ENCODE results near the gene SH3PXD2B. TPM values are rescaled to one million over a fixed set of nuclear protein-coding genes. Genes with fewer than 3 reads are reported as not detected.

SH3PXD2B gene
- total RNA-seq, 4 donors from 2014 or later, result 13.7 to 27.1 (median 21.1) TPM

DNA sequence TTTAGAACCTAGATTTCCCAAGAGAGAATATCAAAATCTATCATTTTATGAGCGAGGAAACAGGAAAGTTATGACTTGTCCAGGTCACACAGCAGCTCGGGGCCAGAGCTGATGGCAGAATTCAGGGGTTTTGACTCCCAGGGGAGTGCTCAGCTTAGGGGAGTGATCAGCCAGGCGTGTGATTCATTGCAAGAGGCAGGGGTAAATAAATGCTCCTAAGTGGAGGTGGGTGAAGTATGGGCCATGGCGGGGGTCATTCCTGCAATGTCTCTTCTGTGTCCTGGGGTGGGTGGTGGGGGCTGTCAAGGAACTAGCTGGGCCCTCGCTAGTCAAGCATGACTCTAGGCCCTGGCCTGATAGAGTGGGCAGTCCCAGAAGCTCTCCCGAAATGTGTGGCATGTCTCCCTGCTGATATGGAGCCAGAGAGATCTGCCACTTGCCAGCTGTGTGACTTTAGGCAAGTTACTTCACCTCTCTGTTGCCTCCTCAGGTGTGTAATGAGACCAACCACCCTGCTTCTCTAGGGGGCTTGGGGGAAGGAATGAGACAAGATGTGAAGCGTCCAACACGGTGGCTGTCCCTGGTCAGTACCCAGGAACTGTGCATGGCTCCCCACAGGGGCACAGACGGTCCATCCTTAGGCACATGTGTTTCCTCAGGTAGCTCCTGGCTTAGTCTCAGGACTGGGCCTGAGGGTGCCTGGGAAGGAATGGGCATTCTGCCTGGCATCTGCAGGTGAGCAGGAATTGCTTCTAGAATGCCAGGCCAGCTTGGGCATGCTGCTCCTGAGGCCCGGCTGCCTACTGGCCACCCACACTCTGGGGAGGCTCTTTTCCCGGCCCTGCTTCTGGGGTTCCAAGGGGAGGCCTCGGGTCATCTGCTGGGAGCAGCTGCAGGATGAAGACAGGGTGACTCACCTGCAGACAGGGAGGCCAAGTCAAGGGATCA is 36.5 kb upstream of the SH3PXD2B start:
- TF ChIP-seq POLR2A (IDR thresholded peaks at IDR 0.05), result no peak
- TF ChIP-seq, protein P1, sequence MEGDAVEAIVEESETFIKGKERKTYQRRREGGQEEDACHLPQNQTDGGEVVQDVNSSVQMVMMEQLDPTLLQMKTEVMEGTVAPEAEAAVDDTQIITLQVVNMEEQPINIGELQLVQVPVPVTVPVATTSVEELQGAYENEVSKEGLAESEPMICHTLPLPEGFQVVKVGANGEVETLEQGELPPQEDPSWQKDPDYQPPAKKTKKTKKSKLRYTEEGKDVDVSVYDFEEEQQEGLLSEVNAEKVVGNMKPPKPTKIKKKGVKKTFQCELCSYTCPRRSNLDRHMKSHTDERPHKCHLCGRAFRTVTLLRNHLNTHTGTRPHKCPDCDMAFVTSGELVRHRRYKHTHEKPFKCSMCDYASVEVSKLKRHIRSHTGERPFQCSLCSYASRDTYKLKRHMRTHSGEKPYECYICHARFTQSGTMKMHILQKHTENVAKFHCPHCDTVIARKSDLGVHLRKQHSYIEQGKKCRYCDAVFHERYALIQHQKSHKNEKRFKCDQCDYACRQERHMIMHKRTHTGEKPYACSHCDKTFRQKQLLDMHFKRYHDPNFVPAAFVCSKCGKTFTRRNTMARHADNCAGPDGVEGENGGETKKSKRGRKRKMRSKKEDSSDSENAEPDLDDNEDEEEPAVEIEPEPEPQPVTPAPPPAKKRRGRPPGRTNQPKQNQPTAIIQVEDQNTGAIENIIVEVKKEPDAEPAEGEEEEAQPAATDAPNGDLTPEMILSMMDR (IDR thresholded peaks at IDR 0.05), result no peak
- no peaks in the 10 kb centered on the region for H3K4me1 ChIP-seq
- no peaks in the 10 kb centered on the region for H3K27me3 ChIP-seq
- intact Hi-C loops (cut with DNase I), result no loop called here
- no peak overlapping the region for H3K4me3 ChIP-seq (replicated peaks in 1 of 3)
- no peaks in the 10 kb centered on the region for H3K36me3 ChIP-seq
- H3K9me3 ChIP-seq, result no peaks in the 10 kb centered on the region
- no peak for DNase-seq
- no peak overlapping the region for H3K27ac ChIP-seq
- 77 to 78% methylated on average over 12 of the region's 12 CpGs for WGBS, 2 donors

DNA sequence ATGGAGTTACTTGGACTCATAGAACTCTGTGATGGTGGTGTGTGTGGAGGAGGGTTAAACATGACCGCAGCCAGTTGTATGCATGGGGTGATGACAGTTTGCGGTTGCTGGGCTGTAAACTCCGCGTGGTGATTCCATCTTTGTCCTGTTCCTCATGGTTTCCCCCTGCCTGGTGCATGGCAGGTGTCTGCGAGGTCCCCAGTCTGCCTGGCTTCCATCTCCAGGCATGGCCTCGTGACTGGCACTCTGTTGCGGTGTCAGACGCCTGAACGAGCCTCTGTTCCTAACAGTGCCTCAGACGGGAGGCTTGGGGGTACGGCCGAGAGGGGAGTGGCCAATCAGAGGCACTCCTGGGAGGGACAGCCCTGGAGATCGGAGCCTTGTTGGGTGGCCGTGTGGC is 33.9 kb upstream of the SH3PXD2B start:
- DNase-seq, result no peak
- Histone ChIP-seq H3K36me3 (no peaks in the 10 kb centered on the region), H3K9me3 (no peaks in the 10 kb centered on the region), H3K27me3 (no peaks in the 10 kb centered on the region), H3K4me3 (replicated peaks in 1 of 3) (no peak overlapping the region), H3K27ac (no peak overlapping the region), H3K4me1 (no peaks in the 10 kb centered on the region)
- intact Hi-C loops (cut with DNase I), result no loop called here
- TF ChIP-seq POLR2A (IDR thresholded peaks at IDR 0.05), result no peak
- TF ChIP-seq, protein P1 (IDR thresholded peaks at IDR 0.05), result no peak
- WGBS, 2 donors, result 69 to 86% methylated on average over 14 of the region's 14 CpGs

DNA sequence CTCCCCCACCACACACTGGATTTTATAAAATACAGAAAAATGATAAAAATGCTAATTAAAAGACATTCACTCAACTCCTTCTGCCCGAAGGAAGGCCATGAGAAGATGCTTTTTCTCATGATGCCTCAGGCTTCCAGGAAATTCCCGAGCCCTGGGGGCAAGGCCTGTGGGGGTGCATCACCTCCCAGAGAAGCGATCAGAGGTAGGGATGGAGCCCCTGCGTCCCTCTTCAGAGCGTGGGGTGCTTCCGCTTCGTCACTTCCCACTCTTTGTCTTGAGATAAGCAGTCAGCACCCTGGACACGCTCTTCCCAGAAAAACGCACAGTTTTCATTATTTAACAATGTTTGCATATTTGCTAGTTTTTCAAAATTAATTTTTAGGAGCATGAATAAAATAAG is 33.3 kb upstream of the SH3PXD2B start:
- no peak for DNase-seq
- H3K36me3 ChIP-seq, result no peaks in the 10 kb centered on the region
- no peak overlapping the region for H3K4me3 ChIP-seq (replicated peaks in 1 of 3)
- H3K27me3 ChIP-seq, result no peaks in the 10 kb centered on the region
- H3K9me3 ChIP-seq, result no peaks in the 10 kb centered on the region
- intact Hi-C loops (cut with DNase I), result no loop called here
- no peak overlapping the region for H3K27ac ChIP-seq
- TF ChIP-seq, protein P1 (IDR thresholded peaks at IDR 0.05), result no peak
- no peak for TF ChIP-seq POLR2A (IDR thresholded peaks at IDR 0.05)
- 83 to 84% methylated on average over 9 of the region's 9 CpGs for WGBS, 2 donors
- H3K4me1 ChIP-seq, result no peaks in the 10 kb centered on the region

DNA sequence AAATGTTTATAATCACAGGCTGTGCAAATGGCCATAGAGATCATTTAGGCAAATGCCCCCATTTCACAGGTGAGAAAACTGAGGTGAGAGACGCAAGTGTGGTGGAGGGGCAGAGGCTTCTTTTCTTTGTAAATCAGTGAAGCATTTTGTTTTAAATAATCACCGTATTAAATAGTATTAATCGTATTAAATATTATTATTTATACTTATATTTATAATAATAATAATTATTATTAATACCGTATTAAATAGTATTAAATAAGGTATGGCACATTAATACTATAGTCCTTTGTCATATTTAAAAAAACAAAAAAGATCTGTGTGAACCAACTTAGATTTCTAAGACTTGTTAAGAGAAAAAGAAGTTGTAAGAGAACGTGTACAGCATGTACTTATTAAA is 32.6 kb upstream of the SH3PXD2B start:
- TF ChIP-seq, protein P1 (IDR thresholded peaks at IDR 0.05), result no peak
- no peak for TF ChIP-seq POLR2A (IDR thresholded peaks at IDR 0.05)
- 94% methylated on average over 5 of the region's 5 CpGs for WGBS, 2 donors
- intact Hi-C loops (cut with DNase I), result no loop called here
- H3K27ac ChIP-seq, result no peak overlapping the region
- no peaks in the 10 kb centered on the region for H3K4me1 ChIP-seq
- no peaks in the 10 kb centered on the region for H3K36me3 ChIP-seq
- no peaks in the 10 kb centered on the region for H3K9me3 ChIP-seq
- no peaks in the 10 kb centered on the region for H3K27me3 ChIP-seq
- DNase-seq, result no peak
- H3K4me3 ChIP-seq (replicated peaks in 1 of 3), result no peak overlapping the region

DNA sequence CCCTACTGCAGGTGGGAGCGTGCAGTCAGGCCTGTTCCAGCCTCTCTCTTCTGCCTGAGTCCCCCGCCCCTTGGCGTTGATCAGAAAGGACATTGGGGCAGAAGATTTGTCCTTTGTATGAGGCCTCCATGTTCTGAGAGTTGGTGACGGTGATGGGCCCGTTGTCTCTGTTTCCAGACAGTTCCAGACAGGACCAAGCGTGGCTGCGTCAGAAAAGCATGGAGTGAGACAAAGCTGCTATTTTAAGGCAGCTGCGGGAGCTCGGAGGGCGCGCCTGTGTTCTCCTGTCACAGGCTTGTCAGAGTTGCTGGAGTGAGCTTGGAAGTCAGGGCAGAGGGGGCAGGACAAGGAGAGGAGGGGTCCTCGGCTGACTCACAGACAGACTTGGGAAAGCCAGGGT is 32.1 kb upstream of the SH3PXD2B start:
- no peak for TF ChIP-seq POLR2A (IDR thresholded peaks at IDR 0.05)
- TF ChIP-seq, protein P1 (IDR thresholded peaks at IDR 0.05), result no peak
- no peaks in the 10 kb centered on the region for H3K9me3 ChIP-seq
- H3K27ac ChIP-seq, result no peak overlapping the region
- intact Hi-C loops (cut with DNase I), result no loop called here
- no peaks in the 10 kb centered on the region for H3K4me1 ChIP-seq
- no peak for DNase-seq
- H3K27me3 ChIP-seq, result no peaks in the 10 kb centered on the region
- H3K4me3 ChIP-seq (replicated peaks in 1 of 3), result no peak overlapping the region
- H3K36me3 ChIP-seq, result no peaks in the 10 kb centered on the region
- WGBS, 2 donors, result 90 to 91% methylated on average over 12 of the region's 12 CpGs

Measured in thyroid gland (tissue), 4 donors.